OCI-LY7 (cell line): ENCODE measurements around the gene DMXL1. TPM values are rescaled to one million over a fixed set of nuclear protein-coding genes. Genes with fewer than 3 reads are reported as not detected.

ENCODE experiments used
- BruUV-seq: library from RNA; stranded (reverse); fragments of 400-500 nt; replicated peaks from 2 replicates; lab custom pipeline; 2021; lab: Mats Ljungman, UMichigan
- CTCF ChIA-PET: fragments of 300-600 bp; sonication (Branson Sonifier 250); formaldehyde crosslinking; loops from one replicate; lab custom pipeline; 2022; ENCODE audit warnings: antibody characterized with exemption; ENCODE audit not compliant: unreplicated experiment; lab: Charles Lee
- POLR2A ChIA-PET: fragments of 300-600 bp; sonication (Branson Sonifier 250); formaldehyde crosslinking; loops from one replicate; lab custom pipeline; 2022; ENCODE audit warnings: antibody characterized with exemption; lab: Charles Lee
- DNase-seq: peaks from one replicate; pipeline ENCODE4 v3.0.0-alpha.2; 2015; ENCODE audit warnings: low spot score
- H2AFZ ChIP-seq: fragments of 200-600 bp; sonication (generic), shearing (Covaris generic); 2 replicates; pipeline ENCODE4 v1.6.1; 2014; ENCODE audit warnings: mild to moderate bottlenecking, antibody characterized with exemption, low read length, moderate library complexity
- H3K27ac ChIP-seq: fragments of 200-600 bp; sonication (generic); 2 replicates; pipeline ENCODE4 v1.5.1; 2014; ENCODE audit warnings: mixed run types, low read depth, mild to moderate bottlenecking, moderate library complexity, low read length, inconsistent platforms; ENCODE audit not compliant: poor library complexity, severe bottlenecking
- H3K36me3 ChIP-seq: fragments of 200-600 bp; sonication (generic); 2 replicates; pipeline ENCODE4 v1.6.1; 2014; ENCODE audit warnings: mild to moderate bottlenecking, antibody characterized with exemption, low read length, moderate library complexity, mixed read lengths; ENCODE audit not compliant: insufficient read depth
- H3K4me1 ChIP-seq: fragments of 200-600 bp; sonication (generic); 2 replicates; pipeline ENCODE4 v1.5.1; 2014; ENCODE audit warnings: mild to moderate bottlenecking, low read length; ENCODE audit not compliant: insufficient read depth, poor library complexity, severe bottlenecking
- H3K4me2 ChIP-seq: fragments of 200-600 bp; sonication (generic); 2 replicates; pipeline ENCODE4 v1.6.1; 2014; ENCODE audit warnings: mild to moderate bottlenecking, low read length
- H3K4me3 ChIP-seq: fragments of 200-600 bp; sonication (generic); 2 replicates; pipeline ENCODE4 v1.5.1; 2014; ENCODE audit warnings: mild to moderate bottlenecking, low read depth, low read length; ENCODE audit not compliant: poor library complexity, severe bottlenecking
- H3K79me2 ChIP-seq: fragments of 200-600 bp; sonication (generic); 2 replicates; pipeline ENCODE4 v1.6.1; 2016; ENCODE audit warnings: low read depth, mild to moderate bottlenecking, low read length, moderate library complexity, mixed read lengths; ENCODE audit not compliant: insufficient read depth
- H3K9me2 ChIP-seq: fragments of 200-600 bp; sonication (generic); 2 replicates; pipeline ENCODE4 v1.6.1; 2016; ENCODE audit warnings: mild to moderate bottlenecking, low read length, mixed read lengths; ENCODE audit not compliant: insufficient read depth
- H3K9me3 ChIP-seq: fragments of 200-600 bp; sonication (generic); 2 replicates; pipeline ENCODE4 v1.6.1; 2014; ENCODE audit warnings: mild to moderate bottlenecking, mixed run types, low read length, mixed read lengths
- H4K20me1 ChIP-seq: fragments of 200-600 bp; sonication (generic); 2 replicates; pipeline ENCODE4 v1.6.1; 2014; ENCODE audit warnings: mild to moderate bottlenecking, antibody characterized with exemption, low read length, moderate library complexity, mixed read lengths; ENCODE audit not compliant: insufficient read depth
- EZH2phosphoT487 ChIP-seq: fragments of 200-600 bp; sonication (generic); IDR thresholded peaks from 2 replicates; pipeline ENCODE4 v1.6.1; 2018; ENCODE audit warnings: low read depth, borderline replicate concordance, mild to moderate bottlenecking, mixed run types, antibody characterized with exemption, low read length, moderate library complexity, mixed read lengths
- intact Hi-C: fragments of 100-400 bp; cut with micrococcal nuclease; formaldehyde crosslinking; loops from one replicate; pipeline ENCODE4 v1.10.0; 2022; ENCODE audit not compliant: unreplicated experiment
- microRNA-seq: library from miRNA; unstranded; fragments of <30 nt; microRNA quantifications from one replicate; pipeline ENCODE4 v1.2.0, GENCODE V29; 2022; ENCODE audit warnings: borderline replicate concordance
- small RNA-seq: library from RNA; depleted of rRNA; stranded (forward); fragments of <200 nt; gene quantifications from one replicate; pipeline ENCODE3, GENCODE V24; 2014
- total RNA-seq, 2 experiments: library from RNA; depleted of rRNA in 1 of 2; stranded (reverse); fragments of >200 nt in 1 of 2; shearing (Covaris generic) in 1 of 2; gene quantifications; 2 replicates each; pipeline ENCODE4 v1.2.3, GENCODE V29; 2014 to 2022
- TF ChIP-seq, protein P1 (sequence below): fragments of 200-600 bp; sonication (generic); conservative IDR thresholded peaks from 2 replicates; pipeline ENCODE4 v1.5.1; 2014; ENCODE audit warnings: mild to moderate bottlenecking, antibody characterized with exemption, low read length, moderate library complexity, mixed read lengths

DMXL1 gene
- total RNA-seq, 2 experiments from 2014 or later, result 76.6 to 79.4 TPM

DNA sequence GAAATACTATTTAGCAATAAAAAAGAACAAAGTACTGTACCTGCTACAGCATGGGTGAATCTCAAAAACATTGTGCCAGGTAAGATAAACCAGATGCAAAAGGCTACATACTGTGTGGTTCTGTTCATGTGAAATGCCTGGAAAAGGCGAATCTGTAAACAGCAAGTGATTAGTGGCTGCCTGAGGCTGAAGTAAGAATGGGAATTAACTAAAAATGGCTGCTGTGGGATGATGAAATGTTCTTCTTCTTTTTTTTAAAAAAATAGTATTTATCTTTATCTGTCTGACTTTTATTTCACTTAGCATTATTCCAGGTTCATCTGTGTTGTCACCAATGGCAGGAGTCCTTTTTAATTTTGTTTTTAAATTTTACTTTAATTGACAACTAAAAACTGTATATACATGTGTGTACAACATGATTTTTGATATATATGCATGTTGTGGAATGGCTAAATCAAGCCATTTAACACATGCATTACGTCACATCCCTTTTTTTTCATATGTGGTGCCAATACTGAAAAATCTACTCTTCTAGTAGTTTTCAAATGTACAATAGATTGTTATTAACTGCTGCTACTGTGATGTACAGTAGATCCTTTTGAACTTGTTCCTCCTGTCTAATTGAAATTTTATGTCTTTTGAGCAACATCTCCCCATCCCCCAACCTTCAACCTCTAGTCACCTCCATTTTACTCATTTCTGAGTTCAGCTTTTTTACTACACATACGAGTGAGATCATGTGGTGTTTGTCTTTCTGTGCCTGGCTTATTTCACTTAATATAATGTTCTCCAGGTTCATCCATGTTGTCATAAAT, 222.0 kb downstream of the DMXL1 start:
- Histone ChIP-seq H3K4me3 (no peak overlapping the region), H3K36me3 (no peaks in the 10 kb centered on the region; the same call in 1 of the 2 replicates), H2AFZ (no peak overlapping the region), H3K9me3 (no peaks in the 10 kb centered on the region), H4K20me1 (peaks cover 1% of the 10 kb centered on the region; the same call in 1 of the 2 replicates), H3K9me2 (no peaks in the 10 kb centered on the region), H3K4me1 (peaks cover 52% of the 10 kb centered on the region), H3K4me2 (no peak overlapping the region), H3K27ac (no peak overlapping the region), H3K79me2 (peaks cover 31% of the 10 kb centered on the region; the same call in 1 of the 2 replicates)
- BruUV-seq, result no TSS peak
- no peak for TF ChIP-seq EZH2phosphoT487
- TF ChIP-seq, protein P1, sequence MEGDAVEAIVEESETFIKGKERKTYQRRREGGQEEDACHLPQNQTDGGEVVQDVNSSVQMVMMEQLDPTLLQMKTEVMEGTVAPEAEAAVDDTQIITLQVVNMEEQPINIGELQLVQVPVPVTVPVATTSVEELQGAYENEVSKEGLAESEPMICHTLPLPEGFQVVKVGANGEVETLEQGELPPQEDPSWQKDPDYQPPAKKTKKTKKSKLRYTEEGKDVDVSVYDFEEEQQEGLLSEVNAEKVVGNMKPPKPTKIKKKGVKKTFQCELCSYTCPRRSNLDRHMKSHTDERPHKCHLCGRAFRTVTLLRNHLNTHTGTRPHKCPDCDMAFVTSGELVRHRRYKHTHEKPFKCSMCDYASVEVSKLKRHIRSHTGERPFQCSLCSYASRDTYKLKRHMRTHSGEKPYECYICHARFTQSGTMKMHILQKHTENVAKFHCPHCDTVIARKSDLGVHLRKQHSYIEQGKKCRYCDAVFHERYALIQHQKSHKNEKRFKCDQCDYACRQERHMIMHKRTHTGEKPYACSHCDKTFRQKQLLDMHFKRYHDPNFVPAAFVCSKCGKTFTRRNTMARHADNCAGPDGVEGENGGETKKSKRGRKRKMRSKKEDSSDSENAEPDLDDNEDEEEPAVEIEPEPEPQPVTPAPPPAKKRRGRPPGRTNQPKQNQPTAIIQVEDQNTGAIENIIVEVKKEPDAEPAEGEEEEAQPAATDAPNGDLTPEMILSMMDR, result no peak
- DNase-seq, result no peak
- CTCF ChIA-PET, result no interaction called here
- POLR2A ChIA-PET, result no interaction called here
- intact Hi-C loops, result no loop called here

DNA sequence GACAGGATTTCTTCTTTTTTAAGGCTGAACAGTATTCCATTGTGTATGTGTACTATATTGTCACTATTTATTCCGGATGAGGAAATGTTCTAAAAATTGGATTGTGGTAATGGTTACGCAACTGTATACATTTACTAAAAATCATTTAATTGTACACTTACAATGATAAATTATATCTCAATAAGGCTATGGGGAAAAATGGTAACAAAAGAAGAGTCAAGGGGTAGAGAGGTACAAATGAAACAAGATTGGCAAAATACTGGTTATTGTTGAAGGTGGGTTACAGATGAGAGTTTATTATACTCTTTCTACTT, 222.6 kb downstream of the DMXL1 start:
- no peaks in the 10 kb centered on the region for H3K9me2 ChIP-seq
- no peak for DNase-seq
- H3K9me3 ChIP-seq, result no peaks in the 10 kb centered on the region
- no peak overlapping the region for H3K4me3 ChIP-seq
- ChIA-PET CTCF (no interaction called here), POLR2A (interaction anchor here (0.6 kb wide), 1 partner anchor 273 kb away, joined by 3 read pairs; no protein-coding TSS in a partner anchor)
- intact Hi-C loops, result no loop called here
- no peak overlapping the region for H3K27ac ChIP-seq
- H3K79me2 ChIP-seq, result peaks cover 29% of the 10 kb centered on the region; the same call in 1 of the 2 replicates
- BruUV-seq, result no TSS peak
- TF ChIP-seq, protein P1, result no peak
- no peak for TF ChIP-seq EZH2phosphoT487
- peaks cover 46% of the 10 kb centered on the region for H3K4me1 ChIP-seq
- no peak overlapping the region for H3K4me2 ChIP-seq
- no peaks in the 10 kb centered on the region; the same call in 1 of the 2 replicates for H4K20me1 ChIP-seq
- H3K36me3 ChIP-seq, result no peaks in the 10 kb centered on the region; the same call in 1 of the 2 replicates
- no peak overlapping the region for H2AFZ ChIP-seq

Small RNA genes within 50 kb of the gene (microRNA-seq; reads per million reads assigned to microRNA genes)
- gene MIR5706, result not detected

Small RNA genes within 50 kb of the gene (small RNA-seq; reads per million reads assigned to genes)
- gene LAMTOR3P2 (not detected), gene MIR5706 (not detected), gene RNU6-701P (not detected)

Other genes with a start within 250 kb of the DMXL1 start
- 4.2 and 8.6 TPM in 2 replicates for gene DTWD2, start 82.5 kb upstream of the DMXL1 start, total RNA-seq (2014; rRNA removed; shearing (Covaris generic))
- 3.4 and 6.4 TPM in 2 replicates for gene DTWD2, start 82.5 kb upstream of the DMXL1 start, total RNA-seq (2022)